Fibroblast of lung (primary cell): ENCODE results near the gene FILIP1L. TPM values are rescaled to one million over a fixed set of nuclear protein-coding genes. Genes with fewer than 3 reads are reported as not detected.

Experiments
- DNase-seq, 2 donors: peaks; one replicate each; pipeline versions ENCODE4 v3.0.0 to v3.0.0-alpha.2; 2010; ENCODE audit warnings: low read depth in 2 of 2
- H2AFZ ChIP-seq: 2 replicates; pipeline ENCODE4 v1.5.1; 2012; ENCODE audit warnings: low read length, control low read depth, inconsistent platforms
- H3K27ac ChIP-seq: 2 replicates; pipeline ENCODE4 v1.5.1; 2011; ENCODE audit warnings: low read length, control low read depth; ENCODE audit not compliant: insufficient read depth
- H3K27me3 ChIP-seq: 2 replicates; pipeline ENCODE4 v1.5.1; 2011; ENCODE audit warnings: mild to moderate bottlenecking, low read length; ENCODE audit not compliant: control insufficient read depth, insufficient read depth
- H3K36me3 ChIP-seq: 2 replicates; pipeline ENCODE4 v1.5.1; 2011; ENCODE audit warnings: low read length; ENCODE audit not compliant: control insufficient read depth, insufficient read depth
- H3K4me1 ChIP-seq: 2 replicates; pipeline ENCODE4 v1.5.1; 2011; ENCODE audit warnings: low read length; ENCODE audit not compliant: control insufficient read depth, insufficient read depth; ENCODE audit errors: extremely low read depth
- H3K4me2 ChIP-seq: 2 replicates; pipeline ENCODE4 v1.5.1; 2011; ENCODE audit warnings: low read length, control low read depth; ENCODE audit not compliant: insufficient read depth; ENCODE audit errors: extremely low read depth
- H3K4me3 ChIP-seq, 4 experiments: fragments of 200-600 bp in 1 of 4; sonication (generic) in 1 of 4; replicated peaks in 1 of 4; 2 replicates each; pipeline ENCODE4 v1.5.1; 2011 to 2016; ENCODE audit warnings: low read length in 4 of 4, low read depth in 3 of 4, mild to moderate bottlenecking in 3 of 4, control low read depth in 2 of 4, inconsistent platforms in 1 of 4, mixed read lengths in 1 of 4; ENCODE audit not compliant: insufficient read depth in 1 of 4; ENCODE audit errors: control extremely low read depth in 1 of 4
- H3K79me2 ChIP-seq: 2 replicates; pipeline ENCODE4 v1.5.1; 2012; ENCODE audit warnings: mild to moderate bottlenecking, low read length, inconsistent platforms; ENCODE audit not compliant: control insufficient read depth, insufficient read depth
- H3K9ac ChIP-seq: 2 replicates; pipeline ENCODE4 v1.5.1; 2011; ENCODE audit warnings: mild to moderate bottlenecking, low read length, control low read depth; ENCODE audit not compliant: insufficient read depth
- H3K9me3 ChIP-seq: 2 replicates; pipeline ENCODE4 v1.5.1; 2012; ENCODE audit warnings: low read depth, low read length; ENCODE audit not compliant: control insufficient read depth, insufficient read depth
- H4K20me1 ChIP-seq: 2 replicates; pipeline ENCODE4 v1.5.1; 2011; ENCODE audit warnings: low read length; ENCODE audit not compliant: control insufficient read depth, insufficient read depth; ENCODE audit errors: extremely low read depth
- CTCF ChIP-seq, 2 donors: IDR thresholded peaks in 1 of 2; conservative IDR thresholded peaks in 1 of 2; 1 replicate in 1 of 2; 2 replicates in 1 of 2; pipeline ENCODE4 v1.5.1; 2011 to 2012; ENCODE audit warnings: low read length in 2 of 2, control low read depth in 1 of 2, inconsistent platforms in 1 of 2, low read depth in 1 of 2, mild to moderate bottlenecking in 1 of 2
- EZH2 ChIP-seq: IDR thresholded peaks from 2 replicates; pipeline ENCODE4 v1.5.1; 2012; ENCODE audit warnings: low read length, control low read depth, mild to moderate bottlenecking; ENCODE audit errors: missing control alignments
- polyA plus RNA-seq, 2 donors: library from polyadenylated mRNA; depleted of rRNA in 1 of 2; stranded (reverse) in 1 of 2; unstranded in 1 of 2; fragments of >200 nt; gene quantifications; 2 replicates each; pipeline ENCODE4 v1.2.1, GENCODE V29; 2011 to 2012; ENCODE audit warnings: missing spikeins in 1 of 2
- total RNA-seq: library from RNA; depleted of rRNA; stranded (reverse); fragments of >200 nt; gene quantifications from 2 replicates; pipeline ENCODE4 v1.2.1, GENCODE V29; 2014

FILIP1L gene
- total and polyA plus RNA-seq, 2 donors (not counting 1 experiment from before 2014, with no cell fraction given), result 92.8 to 126 TPM

GRCh38 chr3:99857278-99857677 lies 257.0 kb downstream of the FILIP1L start:
- H3K9ac ChIP-seq, result no peak overlapping the region
- H2AFZ ChIP-seq, result no peak overlapping the region
- H3K4me1 ChIP-seq, result peaks cover 29% of the 10 kb centered on the region
- TF ChIP-seq EZH2 (no peak), CTCF (conservative IDR thresholded peaks at IDR 0.05 in 1 of 2, IDR thresholded peaks at IDR 0.05 in 1 of 2; ENCODE audit: low read depth in 1 of 2, low read length in 2 of 2) (no peak)
- H3K4me3 ChIP-seq, result no peak overlapping the region
- H4K20me1 ChIP-seq, result no peaks in the 10 kb centered on the region
- H3K27ac ChIP-seq, result no peak overlapping the region
- H3K36me3 ChIP-seq, result peaks cover 7% of the 10 kb centered on the region
- DNase-seq, result no peak
- H3K79me2 ChIP-seq, result peaks cover 69% of the 10 kb centered on the region
- H3K4me2 ChIP-seq, result no peak overlapping the region
- H3K27me3 ChIP-seq, result no peaks in the 10 kb centered on the region
- no peaks in the 10 kb centered on the region for H3K9me3 ChIP-seq

- H3K36me3 ChIP-seq, result peaks cover 7% of the 10 kb centered on the region
- H3K27me3 ChIP-seq, result no peaks in the 10 kb centered on the region
- H3K4me2 ChIP-seq, result no peak overlapping the region
- no peak overlapping the region for H3K4me3 ChIP-seq
- no peak overlapping the region for H3K9ac ChIP-seq
- H4K20me1 ChIP-seq, result no peaks in the 10 kb centered on the region
- peak in 1 of 2 donors; percentile 45 for DNase-seq
- H3K79me2 ChIP-seq, result peaks cover 68% of the 10 kb centered on the region
- peaks cover 25% of the 10 kb centered on the region for H3K4me1 ChIP-seq
- H2AFZ ChIP-seq, result no peak overlapping the region
- no peak overlapping the region for H3K27ac ChIP-seq
- no peak for TF ChIP-seq EZH2
- no peak for TF ChIP-seq CTCF (conservative IDR thresholded peaks at IDR 0.05 in 1 of 2, IDR thresholded peaks at IDR 0.05 in 1 of 2; ENCODE audit: low read depth in 1 of 2, low read length in 2 of 2)
- H3K9me3 ChIP-seq, result no peaks in the 10 kb centered on the region
These were observed 257.7 kb downstream of the FILIP1L start for GRCh38 chr3:99856437-99857220.

GRCh38 chr3:99855900-99856299 lies 258.4 kb downstream of the FILIP1L start:
- Histone ChIP-seq H3K4me1 (peaks cover 20% of the 10 kb centered on the region), H2AFZ (no peak overlapping the region)

More at GRCh38 chr3:99855900-99856299, 258.4 kb downstream of the FILIP1L start:
- H3K9ac ChIP-seq, result no peak overlapping the region
- no peaks in the 10 kb centered on the region for H4K20me1 ChIP-seq
- DNase-seq, result no peak
- no peak overlapping the region for H3K4me3 ChIP-seq
- no peaks in the 10 kb centered on the region for H3K27me3 ChIP-seq
- H3K27ac ChIP-seq, result no peak overlapping the region
- peaks cover 2% of the 10 kb centered on the region for H3K36me3 ChIP-seq
- no peak for TF ChIP-seq CTCF (conservative IDR thresholded peaks at IDR 0.05 in 1 of 2, IDR thresholded peaks at IDR 0.05 in 1 of 2; ENCODE audit: low read depth in 1 of 2, low read length in 2 of 2)
- no peak for TF ChIP-seq EZH2
- peaks cover 64% of the 10 kb centered on the region for H3K79me2 ChIP-seq
- no peak overlapping the region for H3K4me2 ChIP-seq
- no peaks in the 10 kb centered on the region for H3K9me3 ChIP-seq
